OCI-LY3 (cell line): ENCODE data around the gene ZNF816.

Experiments
- EZH2phosphoT487 ChIP-seq: fragments of 200-600 bp; shearing (Covaris generic); IDR thresholded peaks from 2 replicates; pipeline ENCODE4 v1.6.1; 2018; ENCODE audit warnings: antibody characterized with exemption, mixed run types, low read depth
- TF ChIP-seq, protein P1 (sequence below): fragments of 200-600, 300-600 bp; sonication (generic); IDR thresholded peaks from 2 replicates; pipeline ENCODE4 v1.5.1; 2014; ENCODE audit warnings: antibody characterized with exemption, low read length, low read depth

GRCh38 chr19:52997975-52998374 is 35.3 kb upstream of the ZNF816 start:
- TF ChIP-seq, protein P1, sequence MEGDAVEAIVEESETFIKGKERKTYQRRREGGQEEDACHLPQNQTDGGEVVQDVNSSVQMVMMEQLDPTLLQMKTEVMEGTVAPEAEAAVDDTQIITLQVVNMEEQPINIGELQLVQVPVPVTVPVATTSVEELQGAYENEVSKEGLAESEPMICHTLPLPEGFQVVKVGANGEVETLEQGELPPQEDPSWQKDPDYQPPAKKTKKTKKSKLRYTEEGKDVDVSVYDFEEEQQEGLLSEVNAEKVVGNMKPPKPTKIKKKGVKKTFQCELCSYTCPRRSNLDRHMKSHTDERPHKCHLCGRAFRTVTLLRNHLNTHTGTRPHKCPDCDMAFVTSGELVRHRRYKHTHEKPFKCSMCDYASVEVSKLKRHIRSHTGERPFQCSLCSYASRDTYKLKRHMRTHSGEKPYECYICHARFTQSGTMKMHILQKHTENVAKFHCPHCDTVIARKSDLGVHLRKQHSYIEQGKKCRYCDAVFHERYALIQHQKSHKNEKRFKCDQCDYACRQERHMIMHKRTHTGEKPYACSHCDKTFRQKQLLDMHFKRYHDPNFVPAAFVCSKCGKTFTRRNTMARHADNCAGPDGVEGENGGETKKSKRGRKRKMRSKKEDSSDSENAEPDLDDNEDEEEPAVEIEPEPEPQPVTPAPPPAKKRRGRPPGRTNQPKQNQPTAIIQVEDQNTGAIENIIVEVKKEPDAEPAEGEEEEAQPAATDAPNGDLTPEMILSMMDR: no peak
- TF ChIP-seq EZH2phosphoT487: no peak
